ENCODE measurements around the gene RCAN1. TPM values are rescaled to one million over a fixed set of nuclear protein-coding genes. Genes with fewer than 3 reads are reported as not detected.

Gene RCAN1
- total RNA-seq, 2 experiments from 2014 or later, result 6.8 to 8.9 TPM

GRCh38 chr21:34561806-34562205, 53.1 kb downstream of the RCAN1 start:
- H3K4me3 ChIP-seq (ENCODE audit: low read depth, low read length, poor library complexity, severe bottlenecking), result no peak overlapping the region
- H2AFZ ChIP-seq (ENCODE audit: low read length), result no peak overlapping the region
- no TSS peak for BruUV-seq (replicated peaks)
- no peaks in the 10 kb centered on the region for H3K79me2 ChIP-seq (ENCODE audit: insufficient read depth, low read depth, low read length)
- CTCF ChIA-PET (ENCODE audit: unreplicated experiment), result no interaction called here
- H3K9me3 ChIP-seq (ENCODE audit: low read length), result no peaks in the 10 kb centered on the region
- no peaks in the 10 kb centered on the region for H3K9me2 ChIP-seq (ENCODE audit: insufficient read depth, low read length)
- no peak overlapping the region for H3K27ac ChIP-seq (ENCODE audit: low read depth, low read length, poor library complexity, severe bottlenecking)
- no peaks in the 10 kb centered on the region for H3K36me3 ChIP-seq (ENCODE audit: insufficient read depth, low read length)
- no peak for DNase-seq (ENCODE audit: low spot score)
- H3K4me2 ChIP-seq (ENCODE audit: low read length), result no peak overlapping the region
- H4K20me1 ChIP-seq (ENCODE audit: insufficient read depth, low read length), result no peaks in the 10 kb centered on the region
- POLR2A ChIA-PET, result interaction anchor here (1.1 kb wide), 1 partner anchor 14 kb away, joined by 3 read pairs; no protein-coding TSS in a partner anchor
- no peaks in the 10 kb centered on the region for H3K4me1 ChIP-seq (ENCODE audit: insufficient read depth, low read length, poor library complexity, severe bottlenecking)
- intact Hi-C loops (cut with micrococcal nuclease; ENCODE audit: unreplicated experiment), result no loop called here
- TF ChIP-seq EZH2phosphoT487 (IDR thresholded peaks at IDR 0.05; ENCODE audit: borderline replicate concordance, low read depth, low read length) (no peak), CTCF (conservative IDR thresholded peaks at IDR 0.05; ENCODE audit: low read length) (no peak)

- H3K4me1 ChIP-seq (ENCODE audit: insufficient read depth, low read length, poor library complexity, severe bottlenecking), result no peaks in the 10 kb centered on the region
- TF ChIP-seq CTCF (conservative IDR thresholded peaks at IDR 0.05; ENCODE audit: low read length) (no peak), EZH2phosphoT487 (IDR thresholded peaks at IDR 0.05; ENCODE audit: borderline replicate concordance, low read depth, low read length) (no peak)
- intact Hi-C loops (cut with micrococcal nuclease; ENCODE audit: unreplicated experiment), result no loop called here
- H4K20me1 ChIP-seq (ENCODE audit: insufficient read depth, low read length), result no peaks in the 10 kb centered on the region
- no peak overlapping the region for H2AFZ ChIP-seq (ENCODE audit: low read length)
- H3K9me2 ChIP-seq (ENCODE audit: insufficient read depth, low read length), result no peaks in the 10 kb centered on the region
- no TSS peak for BruUV-seq (replicated peaks)
- H3K4me2 ChIP-seq (ENCODE audit: low read length), result no peak overlapping the region
- no peaks in the 10 kb centered on the region for H3K36me3 ChIP-seq (ENCODE audit: insufficient read depth, low read length)
- H3K27ac ChIP-seq (ENCODE audit: low read depth, low read length, poor library complexity, severe bottlenecking), result no peak overlapping the region
- no peak overlapping the region for H3K4me3 ChIP-seq (ENCODE audit: low read depth, low read length, poor library complexity, severe bottlenecking)
- ChIA-PET POLR2A (interaction anchor here (1.1 kb wide), 1 partner anchor 15 kb away, joined by 3 read pairs; no protein-coding TSS in a partner anchor), CTCF (ENCODE audit: unreplicated experiment) (interaction anchor here (0.5 kb wide), 1 partner anchor 858 kb away, joined by 4 read pairs; no protein-coding TSS in a partner anchor)
- no peaks in the 10 kb centered on the region for H3K79me2 ChIP-seq (ENCODE audit: insufficient read depth, low read depth, low read length)
- no peak for DNase-seq (ENCODE audit: low spot score)
- H3K9me3 ChIP-seq (ENCODE audit: low read length), result no peaks in the 10 kb centered on the region
Observed at GRCh38 chr21:34560609-34561008, 54.3 kb downstream of the RCAN1 start.

- Histone ChIP-seq H3K4me1 (ENCODE audit: insufficient read depth, low read length, poor library complexity, severe bottlenecking) (no peaks in the 10 kb centered on the region), H2AFZ (ENCODE audit: low read length) (no peak overlapping the region), H4K20me1 (ENCODE audit: insufficient read depth, low read length) (no peaks in the 10 kb centered on the region), H3K4me3 (ENCODE audit: low read depth, low read length, poor library complexity, severe bottlenecking) (no peak overlapping the region), H3K9me3 (ENCODE audit: low read length) (no peaks in the 10 kb centered on the region), H3K36me3 (ENCODE audit: insufficient read depth, low read length) (no peaks in the 10 kb centered on the region), H3K79me2 (ENCODE audit: insufficient read depth, low read depth, low read length) (no peaks in the 10 kb centered on the region), H3K4me2 (ENCODE audit: low read length) (no peak overlapping the region), H3K9me2 (ENCODE audit: insufficient read depth, low read length) (no peaks in the 10 kb centered on the region), H3K27ac (ENCODE audit: low read depth, low read length, poor library complexity, severe bottlenecking) (no peak overlapping the region)
- DNase-seq (ENCODE audit: low spot score), result no peak
- TF ChIP-seq CTCF (conservative IDR thresholded peaks at IDR 0.05; ENCODE audit: low read length) (no peak), EZH2phosphoT487 (IDR thresholded peaks at IDR 0.05; ENCODE audit: borderline replicate concordance, low read depth, low read length) (no peak)
- ChIA-PET POLR2A (no interaction called here), CTCF (ENCODE audit: unreplicated experiment) (interaction anchor here (0.5 kb wide), 2 partner anchors 304 to 857 kb away, joined by 4 read pairs; no protein-coding TSS in a partner anchor)
- intact Hi-C loops (cut with micrococcal nuclease; ENCODE audit: unreplicated experiment), result no loop called here
- no TSS peak for BruUV-seq (replicated peaks)
Observed at GRCh38 chr21:34560021-34560420, 54.9 kb downstream of the RCAN1 start.

All from OCI-LY7 (cell line).